Measurements from ENCODE around the gene SLC2A9.

DNA sequence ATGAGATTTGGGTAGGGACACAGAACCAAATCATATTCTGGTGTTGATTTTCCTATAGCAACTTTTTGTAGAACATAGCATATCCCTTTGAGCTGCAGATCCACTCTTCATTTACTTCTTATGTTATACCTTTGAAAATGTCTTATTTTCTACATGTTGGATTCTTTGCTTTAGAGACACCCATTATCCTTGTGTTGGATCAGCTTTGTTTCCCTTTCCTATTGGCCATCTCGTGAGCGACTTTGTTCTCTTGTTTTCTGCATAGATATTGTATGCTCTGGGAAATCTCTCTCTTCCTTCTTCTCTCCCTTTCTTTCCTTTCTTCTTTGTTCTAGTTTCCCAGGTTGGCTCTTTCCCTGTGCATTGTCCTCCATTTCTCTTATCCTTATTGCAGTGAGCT is 180.2 kb downstream of the SLC2A9 start:
- TF ChIP-seq SP1 (IDR thresholded peaks at IDR 0.05) = no peak
- TF ChIP-seq SUZ12 (IDR thresholded peaks at IDR 0.05) = no peak
- TF ChIP-seq FOXK2 (IDR thresholded peaks at IDR 0.05) = no peak
- TF ChIP-seq ELF4 (IDR thresholded peaks at IDR 0.05) = no peak
- TF ChIP-seq, protein P1, sequence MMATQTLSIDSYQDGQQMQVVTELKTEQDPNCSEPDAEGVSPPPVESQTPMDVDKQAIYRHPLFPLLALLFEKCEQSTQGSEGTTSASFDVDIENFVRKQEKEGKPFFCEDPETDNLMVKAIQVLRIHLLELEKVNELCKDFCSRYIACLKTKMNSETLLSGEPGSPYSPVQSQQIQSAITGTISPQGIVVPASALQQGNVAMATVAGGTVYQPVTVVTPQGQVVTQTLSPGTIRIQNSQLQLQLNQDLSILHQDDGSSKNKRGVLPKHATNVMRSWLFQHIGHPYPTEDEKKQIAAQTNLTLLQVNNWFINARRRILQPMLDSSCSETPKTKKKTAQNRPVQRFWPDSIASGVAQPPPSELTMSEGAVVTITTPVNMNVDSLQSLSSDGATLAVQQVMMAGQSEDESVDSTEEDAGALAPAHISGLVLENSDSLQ (IDR thresholded peaks at IDR 0.05) = no peak
- no peak for TF ChIP-seq BHLHE40 (IDR thresholded peaks at IDR 0.05; ENCODE audit: borderline replicate concordance)
- TF ChIP-seq ARNT (IDR thresholded peaks at IDR 0.05) = no peak
- TF ChIP-seq FOXA1 (IDR thresholded peaks at IDR 0.05) = no peak
- TF ChIP-seq TARDBP (IDR thresholded peaks at IDR 0.05) = no peak
